Fibroblast of skin of right quadriceps (primary cell): ENCODE data around the gene SCN1A.
"Not testable (repeated sequence)": the region's sequence is repeated elsewhere in the genome, so short reads cannot be mapped to it uniquely, and the experiment has no call there.

ENCODE experiments used
- DNase-seq: peaks from one replicate; pipeline ENCODE4 v3.0.0-alpha.2; 2013

The SCN1A gene

DNA sequence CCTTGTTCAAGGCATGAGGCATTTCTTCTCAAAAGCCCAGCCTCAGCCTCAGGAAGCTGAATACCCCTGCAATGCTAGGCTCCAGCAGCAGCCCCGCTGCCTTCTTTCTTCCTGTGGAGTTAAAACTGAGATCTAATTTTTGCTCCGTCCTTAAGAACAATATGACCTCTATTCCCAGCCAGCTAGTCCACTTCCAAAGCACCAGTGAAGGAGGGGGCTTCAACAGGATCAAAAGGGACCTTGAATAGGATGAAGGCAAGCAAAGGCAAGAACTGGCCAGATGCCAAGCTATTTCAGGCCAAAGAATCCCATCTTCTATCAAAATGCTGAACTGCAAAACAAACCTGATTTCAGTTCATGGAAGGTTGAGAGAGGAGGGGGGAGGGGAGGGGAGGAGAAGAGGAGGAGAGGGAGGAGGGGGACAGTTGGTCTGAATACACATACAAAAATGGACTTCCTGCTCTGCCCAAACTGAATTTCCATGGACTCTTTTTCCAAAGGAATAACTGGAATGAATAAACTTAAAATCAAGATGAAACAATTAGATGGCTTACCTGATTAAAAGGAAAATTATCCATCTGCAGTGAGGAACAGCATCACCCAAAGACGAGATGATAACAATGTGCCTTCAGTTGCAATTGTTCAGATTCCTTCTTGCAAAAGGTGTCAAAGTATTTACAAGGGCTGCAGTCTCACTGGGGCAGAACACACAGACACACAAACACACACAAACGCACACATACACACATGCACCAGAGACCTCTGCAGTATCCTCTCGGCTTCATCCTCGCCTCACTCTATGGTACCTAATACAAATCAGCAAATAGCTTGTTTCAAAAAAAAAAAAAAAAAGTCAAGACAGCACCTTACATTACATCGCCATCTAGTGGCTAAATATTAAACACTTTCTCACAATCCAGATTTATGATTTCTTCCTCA lies at the start of gene SCN1A:
TSS of gene SCN1A (minus strand) at position 804 of the 939 bp plus-strand sequence. CDS start 54,399 bp downstream, outside the sequence.
- peak; percentile 24 for DNase-seq

DNA sequence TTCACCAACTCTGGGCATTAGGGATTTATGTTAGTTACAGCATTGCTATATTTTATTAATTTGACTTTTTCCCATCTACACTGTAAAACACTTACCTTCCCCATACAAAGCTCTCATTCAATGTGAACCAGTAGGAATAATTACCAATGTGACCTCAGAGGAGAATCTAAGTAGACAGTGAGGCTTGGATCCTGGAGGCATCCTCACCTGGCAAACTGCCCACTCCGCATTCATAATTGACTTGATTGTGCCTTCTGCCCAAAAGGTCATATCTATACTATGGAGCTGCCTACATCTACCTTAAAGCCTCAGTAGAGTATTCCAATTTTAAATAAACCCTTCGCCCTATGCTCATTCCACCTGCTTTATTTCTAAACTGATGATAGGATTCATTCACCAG lies 45.4 kb upstream of the SCN1A start:
- no peak for DNase-seq

DNA sequence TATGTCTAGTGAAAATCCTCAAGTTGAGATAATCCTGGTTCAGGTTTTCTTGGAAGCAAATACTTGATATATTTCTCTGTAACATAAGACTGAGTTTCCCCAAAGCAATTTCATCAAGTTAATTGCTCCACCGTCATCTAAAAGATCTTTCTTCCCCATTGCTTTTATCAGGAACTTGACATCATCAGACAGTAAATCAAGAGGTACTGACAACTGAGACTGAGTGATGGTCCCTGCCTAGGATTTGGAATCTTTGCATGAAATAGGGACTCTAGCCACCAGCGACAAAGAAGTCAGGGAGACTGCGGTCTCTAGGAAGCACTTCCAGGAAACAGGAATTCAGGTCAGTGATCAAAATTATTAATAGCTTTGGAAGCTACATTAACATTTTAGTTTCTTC lies 43.4 kb upstream of the SCN1A start:
- no peak for DNase-seq

DNA sequence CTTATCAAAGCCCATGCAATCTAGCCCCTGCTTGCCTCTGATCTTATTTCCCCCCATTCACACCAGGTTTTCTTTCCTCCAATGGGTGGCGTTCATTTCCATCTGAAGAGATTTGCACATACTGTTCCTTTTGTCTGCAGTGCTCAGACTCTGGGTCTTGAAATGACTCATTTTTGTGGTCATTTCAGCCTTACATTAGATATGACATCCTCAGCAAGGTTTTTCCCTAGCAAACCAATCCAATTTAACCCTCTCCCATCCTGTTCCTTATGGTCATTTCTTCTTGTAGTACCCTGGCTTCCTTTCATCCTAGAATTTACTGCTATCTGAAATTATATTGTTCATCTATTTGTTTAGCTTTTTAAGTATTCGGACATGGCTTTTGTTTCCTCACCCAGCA lies 42.5 kb upstream of the SCN1A start:
- no peak for DNase-seq

DNA sequence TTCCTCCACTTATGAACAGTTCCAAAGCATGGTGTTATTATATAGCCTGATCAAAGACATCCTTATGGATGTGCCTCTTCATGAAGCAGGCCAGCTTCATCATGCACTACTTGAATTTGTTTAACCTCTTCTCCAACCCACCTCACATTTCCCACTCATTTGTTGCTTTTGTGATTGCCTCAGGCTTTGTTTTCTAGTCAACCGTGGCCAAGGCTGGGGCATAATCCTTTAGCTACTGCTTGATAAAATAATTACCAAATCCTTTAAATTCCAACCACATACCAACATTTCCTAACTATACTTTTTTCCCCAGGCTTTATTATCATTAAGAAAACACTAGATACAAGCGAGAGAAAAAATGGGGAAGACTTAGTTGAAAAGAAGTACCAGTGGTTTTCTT lies 39.6 kb upstream of the SCN1A start:
- DNase-seq = no peak

DNA sequence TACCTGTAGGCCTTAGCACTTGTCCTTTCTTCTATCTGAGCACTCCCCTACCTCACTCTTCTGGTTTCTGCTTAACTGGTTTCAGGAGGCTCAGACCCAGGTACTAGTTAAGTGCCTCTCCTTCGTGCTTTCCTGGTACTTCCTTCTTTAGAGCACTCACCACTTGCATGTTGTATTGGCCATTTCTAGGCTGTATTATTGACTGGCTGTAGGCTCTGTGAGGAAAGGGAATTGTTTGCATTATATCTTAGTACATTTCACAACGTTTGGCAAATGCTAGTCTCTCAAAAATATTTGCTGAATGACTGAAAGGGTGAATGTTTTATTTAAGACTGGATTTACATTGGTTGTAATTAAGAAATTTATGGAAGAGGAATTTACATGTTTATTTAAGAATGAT lies 36.0 kb upstream of the SCN1A start:
- DNase-seq = no peak

DNA sequence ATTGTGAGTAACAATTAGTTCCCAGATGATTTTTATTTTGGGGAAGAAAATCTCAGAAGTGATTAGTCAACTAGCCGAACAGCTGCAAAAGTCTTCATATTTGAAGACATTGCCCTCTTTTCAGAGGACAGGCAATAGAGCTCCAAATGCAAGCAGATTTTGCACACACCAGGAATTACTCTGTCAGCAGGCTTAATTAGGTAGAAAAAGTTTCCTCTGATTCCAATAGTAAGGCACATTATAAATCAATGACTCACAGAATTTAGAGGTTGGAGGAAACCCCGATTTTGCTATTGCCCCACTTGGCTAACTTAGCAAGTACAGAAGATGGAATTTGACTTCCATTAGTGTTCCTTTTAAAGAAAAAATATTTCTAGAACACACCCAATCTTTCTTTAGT lies 30.7 kb upstream of the SCN1A start:
- peak; percentile 4 for DNase-seq

DNA sequence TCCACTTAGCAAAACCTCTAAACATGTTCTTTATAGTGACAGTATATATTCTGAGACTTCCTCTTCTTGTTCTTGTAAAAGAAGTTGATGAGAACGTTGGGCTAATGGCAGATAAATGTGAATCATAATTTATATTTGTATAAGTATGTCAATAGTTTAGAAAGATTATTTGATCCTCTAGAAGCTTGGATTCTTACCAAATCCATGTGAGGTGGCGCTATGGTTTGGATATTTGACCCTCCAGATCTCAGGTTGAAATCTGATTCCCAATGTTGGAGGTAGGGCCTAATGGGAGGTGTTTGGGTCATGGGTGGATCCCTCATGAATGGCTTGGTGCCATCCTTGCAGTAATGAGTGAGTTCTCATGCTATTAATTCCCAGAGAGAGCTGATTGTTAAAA lies 29.8 kb upstream of the SCN1A start:
- DNase-seq = no peak

DNA sequence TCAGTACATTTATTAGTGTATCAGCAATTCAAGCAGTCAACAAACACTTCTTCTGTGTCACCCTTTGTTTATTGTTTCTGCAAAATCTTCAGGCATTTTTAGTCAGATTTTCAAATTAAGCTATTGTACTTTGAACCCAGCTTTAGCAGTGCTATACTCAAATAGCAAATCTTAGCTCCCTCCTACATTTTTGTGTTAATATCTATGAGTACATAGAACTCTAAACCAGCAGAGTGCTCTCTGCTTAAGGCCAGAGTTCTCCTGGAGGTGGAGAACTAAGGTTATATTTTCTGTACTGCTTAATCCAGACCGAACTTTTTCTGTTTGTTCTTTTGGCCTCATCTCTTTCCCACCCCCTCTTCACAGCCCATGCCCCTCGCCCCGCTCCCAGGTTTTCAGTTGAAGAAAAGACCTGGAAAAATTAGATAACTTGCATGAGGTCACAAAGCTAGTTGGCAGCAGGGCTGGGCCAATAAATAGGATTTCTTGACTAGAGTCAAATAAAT lies 29.2 kb upstream of the SCN1A start:
- DNase-seq = no peak

DNA sequence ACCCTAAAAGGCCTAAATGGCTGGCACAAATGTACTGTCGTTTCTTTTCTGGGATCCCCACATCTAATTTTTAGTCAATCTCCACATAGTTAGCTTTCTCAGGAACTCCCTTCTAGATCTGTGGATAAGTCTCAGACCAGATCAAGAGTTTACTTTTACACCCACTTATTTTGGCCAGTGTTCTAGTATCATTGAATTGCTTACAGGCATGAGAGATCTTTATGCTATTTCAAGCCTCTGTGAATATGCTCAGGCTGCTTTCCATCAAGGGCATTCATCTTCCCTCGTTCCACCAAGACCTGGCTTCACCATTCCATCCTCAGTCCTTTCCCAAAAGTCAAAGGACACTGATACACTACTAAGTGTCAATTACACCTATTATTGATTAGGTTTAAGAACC lies 27.8 kb upstream of the SCN1A start:
- DNase-seq = no peak

DNA sequence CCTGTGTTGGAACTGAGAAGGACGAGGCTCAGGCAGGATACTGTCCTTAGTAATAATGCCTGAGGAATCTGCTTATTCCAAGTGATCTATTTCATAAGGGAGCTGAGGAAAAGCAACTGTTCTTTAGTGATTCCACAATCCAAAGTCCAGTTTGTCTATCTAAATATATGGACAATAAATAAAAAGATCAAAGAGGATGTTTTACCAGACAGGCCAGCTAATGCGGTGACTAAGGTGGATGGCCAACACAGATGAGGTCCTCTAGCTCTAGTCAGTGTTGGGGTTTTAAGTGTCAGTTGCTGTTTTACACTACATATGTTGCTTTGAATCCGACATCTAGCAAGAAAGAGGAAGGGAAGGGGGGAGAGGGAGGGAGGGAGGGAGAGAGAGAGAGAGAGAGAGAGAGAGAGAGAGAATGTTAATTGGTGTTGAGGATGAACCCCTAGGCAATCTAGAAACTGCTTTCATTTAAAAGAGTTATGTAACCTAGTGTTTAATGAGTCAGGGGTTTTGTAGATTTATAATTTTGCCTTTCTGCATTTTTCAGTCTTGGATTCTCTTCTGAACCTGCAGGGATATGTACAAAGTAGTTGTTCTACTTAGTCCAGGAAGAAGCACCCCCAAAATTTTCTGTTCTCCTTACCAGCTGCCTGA lies 27.0 kb upstream of the SCN1A start:
- no peak for DNase-seq

DNA sequence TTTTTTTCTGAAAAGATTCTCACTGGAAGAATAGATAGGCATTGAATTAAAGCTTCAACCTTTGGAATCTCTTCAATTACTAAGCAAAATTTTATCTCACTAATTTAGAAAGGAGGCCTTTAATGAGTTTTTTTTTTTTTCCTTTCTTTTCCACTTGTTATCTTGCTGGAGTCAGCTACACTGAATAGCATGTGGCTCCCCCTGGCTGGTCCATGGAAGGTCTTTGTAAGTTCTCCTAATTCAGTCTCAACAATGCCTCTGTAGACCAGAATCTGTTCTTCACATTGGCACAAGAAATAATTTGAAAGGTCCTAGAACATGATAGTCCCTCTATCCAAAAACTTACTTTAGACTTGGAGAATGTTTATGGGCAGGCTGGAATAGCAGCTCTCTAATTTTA lies 24.2 kb upstream of the SCN1A start:
- no peak for DNase-seq

DNA sequence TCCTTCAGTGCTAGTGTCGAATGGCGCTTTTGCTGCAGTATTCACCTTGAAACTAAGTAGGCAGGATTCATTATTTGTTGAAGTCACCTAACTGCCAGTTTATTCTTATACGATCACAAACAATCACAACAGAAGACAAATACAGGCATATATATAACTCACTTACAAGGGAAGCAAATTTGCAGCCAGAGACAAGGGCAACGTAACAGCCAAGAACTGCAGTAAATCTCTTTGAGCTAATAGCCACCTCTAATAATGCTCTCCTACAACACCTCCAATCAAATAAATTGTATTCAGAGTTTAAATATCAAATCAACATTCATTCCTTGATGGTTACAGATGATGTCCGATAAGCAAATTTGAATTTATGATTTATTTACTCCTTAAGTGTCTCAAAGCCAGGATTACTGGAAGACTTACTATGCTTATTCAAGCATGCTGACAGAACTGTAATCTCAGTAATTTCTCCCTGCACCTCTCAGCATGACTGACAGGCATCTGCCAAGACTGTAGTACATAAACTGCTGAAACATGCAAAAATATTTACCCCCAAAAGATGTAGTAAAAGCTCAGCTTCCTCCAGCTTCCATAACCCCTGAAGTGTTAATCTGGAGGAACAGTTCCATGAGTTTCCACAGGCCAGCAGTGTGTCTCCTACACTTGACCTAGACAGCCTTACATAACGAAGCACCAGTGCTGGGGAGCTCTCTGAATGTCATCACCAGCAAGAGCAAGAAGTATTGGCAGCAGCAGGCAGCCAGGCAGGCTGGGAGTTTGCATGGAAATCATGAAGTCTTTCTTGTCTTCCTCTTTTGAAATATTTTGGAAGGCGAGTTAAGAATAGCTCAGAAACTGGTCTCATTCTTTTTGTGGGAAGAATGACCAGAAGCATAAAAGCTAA lies 20.9 kb upstream of the SCN1A start:
- no peak for DNase-seq

DNA sequence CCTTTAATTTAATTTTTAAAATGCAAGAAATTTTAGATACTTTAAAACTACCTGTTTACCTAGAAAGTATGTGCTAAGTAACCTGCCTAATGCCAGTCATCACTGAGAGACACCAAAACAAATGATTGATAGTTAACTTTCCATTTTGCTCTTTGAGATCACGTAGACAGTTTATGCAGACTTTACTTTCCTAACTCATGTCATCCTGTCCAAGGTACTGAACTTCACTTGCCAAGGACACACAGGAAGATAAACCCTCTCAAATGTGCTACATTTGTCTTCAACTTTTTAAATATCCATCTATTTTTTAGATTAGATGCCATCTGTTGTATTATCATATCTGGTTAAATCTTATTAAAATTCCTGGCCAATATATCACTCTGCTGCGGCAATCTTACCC lies 20.1 kb upstream of the SCN1A start:
- no peak for DNase-seq

DNA sequence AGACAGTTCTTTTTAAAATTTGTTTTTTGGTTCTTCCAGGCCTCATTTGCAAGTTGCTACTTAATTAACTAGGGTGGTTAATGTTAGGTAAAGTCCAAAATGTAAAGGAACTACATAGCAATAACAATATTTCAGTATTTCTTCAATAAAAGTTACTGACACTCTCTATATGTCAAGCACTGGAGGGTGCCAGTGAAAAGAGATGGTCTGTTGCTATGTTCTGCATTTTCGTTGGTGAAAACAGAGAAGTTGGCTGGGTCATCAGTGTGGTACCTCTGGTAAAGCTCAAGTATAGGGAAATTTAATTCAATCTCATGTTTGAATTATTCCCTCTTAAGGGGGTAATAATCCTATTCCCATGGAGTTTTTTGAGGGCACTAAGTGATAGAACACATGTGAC lies 16.3 kb upstream of the SCN1A start:
- no peak for DNase-seq

DNA sequence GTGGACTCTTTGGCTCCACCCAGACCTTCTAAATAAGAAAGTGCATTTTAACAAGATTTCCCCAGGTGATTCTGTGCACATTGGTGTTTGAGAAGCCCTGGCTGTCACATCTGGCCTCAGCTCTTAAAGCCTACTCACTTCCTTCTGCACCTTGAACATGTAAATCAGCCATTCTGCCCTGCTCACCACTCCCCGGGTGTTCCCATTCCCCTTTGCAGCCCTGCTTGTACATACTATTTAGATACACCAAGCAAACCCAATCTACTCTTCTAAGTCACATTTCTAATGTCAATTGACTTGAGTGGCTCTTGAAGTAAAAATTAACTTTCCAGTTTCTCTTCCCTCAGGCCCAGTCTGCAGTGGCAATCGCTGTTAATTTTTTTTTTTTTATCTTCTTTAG lies 13.1 kb upstream of the SCN1A start:
- no peak for DNase-seq

DNA sequence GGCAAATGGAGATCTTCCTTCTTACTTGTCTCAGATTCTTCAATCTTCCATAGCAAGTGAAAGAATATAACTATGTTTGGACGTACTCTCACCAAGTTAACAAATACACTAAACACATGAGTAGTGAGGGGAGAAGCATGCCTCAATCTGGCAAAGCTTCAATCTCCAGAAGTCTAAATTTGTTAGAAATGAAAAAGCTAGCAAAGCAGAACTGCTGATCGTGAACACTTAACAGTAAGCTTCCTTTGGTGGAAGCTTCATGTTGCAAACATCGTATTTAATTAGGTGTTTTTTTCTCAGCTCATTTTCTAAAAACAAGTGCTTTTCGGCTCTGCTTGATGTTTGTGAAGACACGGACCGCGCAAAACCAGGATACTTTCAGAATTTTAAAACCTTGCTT lies 12.7 kb upstream of the SCN1A start:
- no peak for DNase-seq

DNA sequence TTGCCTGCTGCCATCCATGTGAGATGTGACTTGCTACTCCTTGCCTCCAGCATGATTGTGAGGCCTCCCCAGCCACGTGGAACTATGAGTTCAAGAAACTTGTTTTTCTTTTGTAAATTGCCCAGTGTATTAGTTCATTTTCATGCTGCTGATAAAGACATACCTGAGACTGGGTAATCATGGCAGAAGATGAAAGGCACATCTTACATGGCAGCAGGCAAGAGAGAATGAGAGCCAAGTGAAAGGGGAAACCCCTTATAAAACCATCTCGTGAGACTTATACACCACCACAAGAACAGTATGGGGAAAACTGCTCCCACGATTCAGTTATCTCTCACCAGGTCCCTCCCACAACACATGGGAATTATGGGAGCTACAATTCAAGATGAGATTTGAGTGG lies 11.7 kb upstream of the SCN1A start:
- not testable (repeated sequence) for DNase-seq

DNA sequence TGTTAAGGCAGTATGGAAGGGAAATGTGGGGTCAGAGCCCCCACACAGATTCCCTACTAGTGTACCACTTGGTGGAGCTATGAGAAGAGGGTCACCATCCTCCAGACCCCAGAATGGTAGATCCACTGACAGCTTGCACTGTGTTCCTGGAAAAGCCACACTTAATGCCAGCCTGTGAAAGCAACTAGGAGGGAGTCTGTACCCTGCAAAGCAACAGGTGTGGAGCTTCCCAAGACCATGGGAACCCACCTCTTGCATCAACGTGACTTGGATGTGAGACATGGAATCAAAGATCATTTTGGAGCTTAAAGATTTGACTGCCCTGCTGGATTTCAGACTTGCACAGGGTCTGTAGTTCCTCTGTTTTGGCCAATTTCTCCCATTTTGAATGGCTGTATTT lies 10.8 kb upstream of the SCN1A start:
- no peak for DNase-seq

DNA sequence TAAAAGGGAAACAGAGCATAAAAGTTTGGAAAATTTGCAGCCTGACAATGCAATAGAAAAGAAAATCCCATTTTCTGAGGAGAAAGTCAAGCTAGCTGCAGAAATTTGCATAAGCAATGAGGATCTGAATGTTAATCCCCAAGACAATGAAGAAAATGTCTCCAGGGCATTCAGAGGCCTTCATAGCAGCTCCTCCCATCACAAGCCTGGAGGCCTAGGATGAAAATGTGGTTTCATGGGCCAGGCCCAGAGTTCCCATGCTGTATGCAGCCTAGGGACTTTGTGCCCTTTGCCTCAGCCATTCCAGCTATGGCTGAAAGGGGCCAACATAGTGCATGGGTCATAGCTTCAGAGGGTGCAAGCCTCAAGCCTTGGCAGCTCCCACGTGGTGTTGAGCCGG lies 10.3 kb upstream of the SCN1A start:
- no peak for DNase-seq

DNA sequence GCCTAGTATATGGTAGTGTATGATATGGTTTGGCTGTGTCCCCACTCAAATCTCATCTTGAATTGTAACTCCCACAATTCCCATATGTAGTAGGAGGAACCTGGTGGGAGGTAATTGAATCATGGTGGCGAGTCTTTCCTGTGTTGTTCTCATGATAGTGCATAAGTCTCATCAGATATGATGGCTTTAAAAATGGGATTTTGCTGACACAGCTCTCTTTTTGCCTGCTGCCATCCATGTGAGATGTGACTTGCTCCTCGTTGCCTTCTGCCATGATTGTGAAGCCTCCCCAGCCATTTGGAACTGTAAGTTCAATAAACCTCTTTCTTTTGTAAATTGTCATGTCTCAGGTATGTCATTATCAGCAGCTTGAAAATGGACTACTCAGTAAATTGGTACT lies 9.5 kb upstream of the SCN1A start:
- no peak for DNase-seq

DNA sequence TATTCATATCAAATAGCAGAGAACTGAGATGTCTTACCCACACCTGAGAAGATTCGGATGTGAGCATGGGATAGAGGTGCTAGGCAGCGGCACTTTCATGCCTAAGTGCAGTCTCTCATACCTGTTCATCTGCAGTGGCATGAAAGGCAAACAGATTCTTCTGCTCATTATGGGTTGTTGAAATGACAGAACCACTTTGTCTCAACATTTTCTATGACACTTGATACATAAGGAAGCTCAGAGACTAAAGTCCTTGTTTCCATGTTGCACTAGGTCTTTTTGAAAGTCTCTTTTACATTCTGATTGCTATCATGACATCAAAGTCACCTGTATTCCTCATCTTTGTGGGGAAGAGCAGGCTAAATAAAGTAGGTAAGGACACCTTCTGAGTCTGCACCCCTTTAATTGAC lies 8.0 kb upstream of the SCN1A start:
- DNase-seq = no peak

DNA sequence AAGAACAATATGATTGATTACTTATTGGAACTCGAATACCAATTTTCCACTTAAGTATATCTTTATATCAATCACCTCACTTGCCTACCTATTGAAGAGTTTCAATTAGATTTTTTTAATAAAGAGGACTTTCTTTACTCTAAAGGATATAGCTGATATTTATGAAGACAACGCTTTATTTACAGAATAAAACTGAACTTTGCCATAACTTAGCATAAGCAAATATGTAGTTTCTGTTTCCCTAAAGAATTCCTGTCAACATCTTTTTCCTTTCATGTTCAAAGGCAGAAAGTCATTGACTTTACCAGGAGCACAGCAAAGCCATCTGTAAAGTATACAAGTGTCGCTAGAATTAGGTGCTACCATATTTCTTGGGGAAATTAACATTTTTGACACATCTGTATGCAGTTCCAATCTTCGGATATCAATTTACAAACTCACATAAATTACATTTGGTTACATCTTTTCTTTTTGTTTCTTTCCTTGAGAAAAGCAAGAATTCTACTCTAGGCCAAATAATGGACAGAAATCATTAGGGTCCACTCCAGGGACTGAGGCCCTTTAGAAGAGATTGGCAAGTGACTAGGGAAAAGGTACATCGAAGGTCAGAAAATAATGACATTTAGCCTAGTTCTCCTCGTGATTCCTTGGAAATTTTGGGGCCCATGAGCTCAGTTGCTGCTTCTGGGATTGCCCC lies 7.5 kb upstream of the SCN1A start:
- no peak for DNase-seq
